Measurements from ENCODE around the gene KLHL11.
A peak's percentile ranks its signal among the peaks of the same experiment; 100 is the strongest.

The KLHL11 gene

GRCh38 chr17:41864836-41865595, at the start of gene KLHL11:
TSS of gene KLHL11 (minus strand) at chr17:41865423. CDS start at chr17:41865370, 53 bp downstream.
- peak; percentile 94 for DNase-seq (ENCODE audit: low spot score)

GRCh38 chr17:41915020-41915419, 49.8 kb upstream of the KLHL11 start:
- DNase-seq (ENCODE audit: low spot score), result no peak

- no peak for DNase-seq (ENCODE audit: low spot score)
These were observed 49.1 kb upstream of the KLHL11 start for GRCh38 chr17:41914358-41914766.

GRCh38 chr17:41913798-41914197, 48.6 kb upstream of the KLHL11 start:
- DNase-seq (ENCODE audit: low spot score), result no peak

- no peak for DNase-seq (ENCODE audit: low spot score)
These were observed 47.7 kb upstream of the KLHL11 start for GRCh38 chr17:41912925-41913324.

GRCh38 chr17:41910701-41911391, 45.6 kb upstream of the KLHL11 start:
- DNase-seq (ENCODE audit: low spot score), result peak; percentile 95

- no peak for DNase-seq (ENCODE audit: low spot score)
These were observed 43.9 kb upstream of the KLHL11 start for GRCh38 chr17:41909088-41909487.

- no peak for DNase-seq (ENCODE audit: low spot score)
These were observed 42.7 kb upstream of the KLHL11 start for GRCh38 chr17:41907633-41908539.

- no peak for DNase-seq (ENCODE audit: low spot score)
These were observed 41.9 kb upstream of the KLHL11 start for GRCh38 chr17:41907185-41907556.

- no peak for DNase-seq (ENCODE audit: low spot score)
These were observed 41.4 kb upstream of the KLHL11 start for GRCh38 chr17:41906465-41907184.

- no peak for DNase-seq (ENCODE audit: low spot score)
These were observed 39.9 kb upstream of the KLHL11 start for GRCh38 chr17:41905172-41905571.

- DNase-seq (ENCODE audit: low spot score), result no peak
These were observed 39.1 kb upstream of the KLHL11 start for GRCh38 chr17:41904242-41904841.

- DNase-seq (ENCODE audit: low spot score), result no peak
These were observed 36.4 kb upstream of the KLHL11 start for GRCh38 chr17:41901646-41902045.

GRCh38 chr17:41896726-41897125, 31.5 kb upstream of the KLHL11 start:
- DNase-seq (ENCODE audit: low spot score), result no peak

GRCh38 chr17:41895617-41896016, 30.4 kb upstream of the KLHL11 start:
- DNase-seq (ENCODE audit: low spot score), result no peak

- DNase-seq (ENCODE audit: low spot score), result no peak
These were observed 29.6 kb upstream of the KLHL11 start for GRCh38 chr17:41894791-41895331.

GRCh38 chr17:41893384-41893783, 28.2 kb upstream of the KLHL11 start:
- no peak for DNase-seq (ENCODE audit: low spot score)

- no peak for DNase-seq (ENCODE audit: low spot score)
These were observed 26.8 kb upstream of the KLHL11 start for GRCh38 chr17:41892021-41892376.

GRCh38 chr17:41891135-41892020, 26.2 kb upstream of the KLHL11 start:
- DNase-seq (ENCODE audit: low spot score), result no peak

GRCh38 chr17:41888332-41888965, 23.2 kb upstream of the KLHL11 start:
- no peak for DNase-seq (ENCODE audit: low spot score)
